ENCODE measurements around the gene DCHS1. TPM values are rescaled to one million over a fixed set of nuclear protein-coding genes. Genes with fewer than 3 reads are reported as not detected.

Gene DCHS1
- total and polyA plus RNA-seq, 10 donors, result 1.9 to 58.8 (median 36.3) TPM

- peaks cover 0 to 36% (median 28%) of the 10 kb centered on the region in 8 donors for H3K9me3 ChIP-seq
- peaks cover 0 to 26% (median 0%) of the 10 kb centered on the region in 6 donors for H3K36me3 ChIP-seq
- intact Hi-C loops (cut with DNase I; ENCODE audit: low total_unique reads), result no loop called here
- no peak overlapping the region for H3K27ac ChIP-seq
- no peaks in the 10 kb centered on the region for H3K4me1 ChIP-seq
- no peak for DNase-seq
- WGBS, 5 donors, result 93 to 100% (median 94%) methylated on average over 1 of the region's 1 CpG
- H3K4me3 ChIP-seq, result no peak overlapping the region
- TF ChIP-seq CTCF (IDR thresholded peaks at IDR 0.05 in 8 of 11, conservative IDR thresholded peaks at IDR 0.05 in 3 of 11), result no peak
- TF ChIP-seq POLR2AphosphoS5 (IDR thresholded peaks at IDR 0.05), result no peak
- TF ChIP-seq POLR2A (IDR thresholded peaks at IDR 0.05), result no peak
- no peaks in the 10 kb centered on the region for H3K27me3 ChIP-seq (replicated peaks in 1 of 7)
These were observed 72.0 kb downstream of the DCHS1 start for GRCh38 chr11:6583584-6583983.

GRCh38 chr11:6579681-6580080, 75.9 kb downstream of the DCHS1 start:
- TF ChIP-seq CTCF (IDR thresholded peaks at IDR 0.05 in 8 of 11, conservative IDR thresholded peaks at IDR 0.05 in 3 of 11) (no peak), POLR2AphosphoS5 (IDR thresholded peaks at IDR 0.05) (no peak), POLR2A (IDR thresholded peaks at IDR 0.05) (no peak)
- Histone ChIP-seq H3K36me3 (peaks cover 0 to 10% (median 0%) of the 10 kb centered on the region in 6 donors), H3K27me3 (replicated peaks in 1 of 7) (no peaks in the 10 kb centered on the region), H3K4me3 (no peak overlapping the region), H3K27ac (no peak overlapping the region), H3K9me3 (peaks cover 0 to 32% (median 25%) of the 10 kb centered on the region in 8 donors), H3K4me1 (peaks cover 10 to 22% (median 13%) of the 10 kb centered on the region in 6 donors)
- WGBS, 5 donors, result 90 to 100% (median 93%) methylated on average over 2 of the region's 2 CpGs
- intact Hi-C loops (cut with DNase I; ENCODE audit: low total_unique reads), result no loop called here
- no peak for DNase-seq

- no peaks in the 10 kb centered on the region for H3K27me3 ChIP-seq (replicated peaks in 1 of 7)
- no peak overlapping the region for H3K27ac ChIP-seq
- intact Hi-C loops (cut with DNase I; ENCODE audit: low total_unique reads), result no loop called here
- no peak overlapping the region for H3K4me3 ChIP-seq
- H3K4me1 ChIP-seq, result peaks cover 10 to 22% (median 13%) of the 10 kb centered on the region in 6 donors
- TF ChIP-seq POLR2AphosphoS5 (IDR thresholded peaks at IDR 0.05) (no peak), POLR2A (IDR thresholded peaks at IDR 0.05) (no peak)
- peaks cover 0 to 10% (median 0%) of the 10 kb centered on the region in 6 donors for H3K36me3 ChIP-seq
- peaks cover 0 to 16% (median 9%) of the 10 kb centered on the region in 8 donors for H3K9me3 ChIP-seq
- DNase-seq, result no peak
- 86 to 100% (median 90%) methylated on average over 1 of the region's 1 CpG for WGBS, 5 donors
These were observed 77.5 kb downstream of the DCHS1 start for GRCh38 chr11:6578134-6578533.

GRCh38 chr11:6576471-6577373, 78.9 kb downstream of the DCHS1 start:
- H3K9me3 ChIP-seq, result peaks cover 0 to 2% (median 0%) of the 10 kb centered on the region in 8 donors
- no peaks in the 10 kb centered on the region for H3K27me3 ChIP-seq (replicated peaks in 1 of 7)
- 20 to 37% (median 29%) methylated on average over 5 to 6 of the region's 6 CpGs for WGBS, 5 donors
- peaks cover 10 to 22% (median 13%) of the 10 kb centered on the region in 6 donors for H3K4me1 ChIP-seq
- peaks cover 0 to 10% (median 0%) of the 10 kb centered on the region in 6 donors for H3K36me3 ChIP-seq
- intact Hi-C loops (cut with DNase I; ENCODE audit: low total_unique reads), result no loop called here
- DNase-seq, result no peak
- H3K27ac ChIP-seq, result peak overlapping the region in 6 of 8 donors; percentile 21 to 74 (median 52)
- no peak overlapping the region for H3K4me3 ChIP-seq
- no peak for TF ChIP-seq CTCF (IDR thresholded peaks at IDR 0.05 in 8 of 11, conservative IDR thresholded peaks at IDR 0.05 in 3 of 11)
- TF ChIP-seq POLR2AphosphoS5 (IDR thresholded peaks at IDR 0.05), result peak in 1 of 3 donors; percentile 28
- TF ChIP-seq POLR2A (IDR thresholded peaks at IDR 0.05), result no peak

Measured in spleen (tissue), 11 donors.